Lower leg skin (tissue), 3 donors: Measurements from ENCODE around the gene HES1.
"Not testable (repeated sequence)": the region's sequence is repeated elsewhere in the genome, so short reads cannot be mapped to it uniquely, and the experiment has no call there.

Experiments used
- POLR2A ChIP-seq, 2 donors: fragments of 450-650 bp; IDR thresholded peaks; one replicate each; pipeline ENCODE4 v1.6.1; 2016 to 2017; ENCODE audit warnings: antibody characterized with exemption in 2 of 2, mild to moderate bottlenecking in 1 of 2, moderate library complexity in 1 of 2
- TF ChIP-seq, protein P1 (sequence below), 3 donors: fragments of 450-650 bp; IDR thresholded peaks; one replicate each; pipeline ENCODE4 v1.5.1; 2016; ENCODE audit warnings: antibody characterized with exemption in 3 of 3, mild to moderate bottlenecking in 3 of 3, moderate library complexity in 2 of 3

DNA sequence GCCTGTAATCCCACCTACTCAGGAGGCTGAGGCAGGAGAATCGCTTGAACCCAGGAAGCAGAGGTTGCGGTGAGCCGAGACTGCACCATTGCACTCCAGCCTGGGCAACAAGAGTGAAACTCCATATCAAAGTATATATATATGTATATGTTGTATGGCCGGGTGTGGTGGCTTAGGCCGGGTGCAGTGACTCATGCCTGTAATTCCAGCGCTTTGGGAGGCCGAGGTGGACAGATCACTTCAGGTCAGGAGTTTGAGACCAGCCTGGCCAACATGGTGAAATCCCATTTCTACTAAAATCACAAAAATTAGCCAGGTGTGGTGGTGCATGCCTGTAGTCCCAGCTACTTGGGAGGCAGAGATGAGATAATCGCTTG lies 7.0 kb upstream of the HES1 start:
- TF ChIP-seq, protein P1, sequence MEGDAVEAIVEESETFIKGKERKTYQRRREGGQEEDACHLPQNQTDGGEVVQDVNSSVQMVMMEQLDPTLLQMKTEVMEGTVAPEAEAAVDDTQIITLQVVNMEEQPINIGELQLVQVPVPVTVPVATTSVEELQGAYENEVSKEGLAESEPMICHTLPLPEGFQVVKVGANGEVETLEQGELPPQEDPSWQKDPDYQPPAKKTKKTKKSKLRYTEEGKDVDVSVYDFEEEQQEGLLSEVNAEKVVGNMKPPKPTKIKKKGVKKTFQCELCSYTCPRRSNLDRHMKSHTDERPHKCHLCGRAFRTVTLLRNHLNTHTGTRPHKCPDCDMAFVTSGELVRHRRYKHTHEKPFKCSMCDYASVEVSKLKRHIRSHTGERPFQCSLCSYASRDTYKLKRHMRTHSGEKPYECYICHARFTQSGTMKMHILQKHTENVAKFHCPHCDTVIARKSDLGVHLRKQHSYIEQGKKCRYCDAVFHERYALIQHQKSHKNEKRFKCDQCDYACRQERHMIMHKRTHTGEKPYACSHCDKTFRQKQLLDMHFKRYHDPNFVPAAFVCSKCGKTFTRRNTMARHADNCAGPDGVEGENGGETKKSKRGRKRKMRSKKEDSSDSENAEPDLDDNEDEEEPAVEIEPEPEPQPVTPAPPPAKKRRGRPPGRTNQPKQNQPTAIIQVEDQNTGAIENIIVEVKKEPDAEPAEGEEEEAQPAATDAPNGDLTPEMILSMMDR (IDR thresholded peaks at IDR 0.05): not testable (repeated sequence)
- TF ChIP-seq POLR2A (IDR thresholded peaks at IDR 0.05): not testable (repeated sequence)
